ACHN (cell line): ENCODE results near the gene FEM1B.

Source experiments
- DNase-seq: peaks from one replicate; pipeline ENCODE4 v3.0.0-alpha.2; 2015
- in situ Hi-C: cut with HindIII; loops from 2 replicates; pipeline ENCODE4 v1.10.0; 2017; ENCODE audit warnings: low sequenced_read_pairs, low pct_ligation_motif_present, low pct_unique_long_range_greater_than_20kb

Gene FEM1B

DNA sequence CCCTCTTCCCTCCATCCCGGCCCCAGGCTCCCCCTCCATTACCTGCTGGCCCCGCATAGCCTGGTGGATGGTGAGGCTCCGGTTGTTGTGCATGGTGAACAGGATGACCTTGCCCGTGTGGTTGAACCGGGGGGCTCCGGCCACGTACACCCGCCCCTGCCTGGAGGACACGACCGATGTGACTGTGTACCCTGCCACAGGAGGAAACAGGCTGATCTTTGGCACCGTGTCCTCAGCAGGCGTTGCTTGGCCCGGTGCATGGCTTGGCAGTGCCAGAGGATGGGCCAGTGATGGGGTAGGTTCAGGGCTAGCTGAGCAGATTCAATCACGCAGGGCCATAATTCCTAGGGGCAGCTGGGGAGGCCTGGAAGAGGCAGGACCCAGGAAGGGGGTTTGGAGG, 58.1 kb downstream of the FEM1B start:
- in situ Hi-C loops: no loop called here
- DNase-seq: no peak

DNA sequence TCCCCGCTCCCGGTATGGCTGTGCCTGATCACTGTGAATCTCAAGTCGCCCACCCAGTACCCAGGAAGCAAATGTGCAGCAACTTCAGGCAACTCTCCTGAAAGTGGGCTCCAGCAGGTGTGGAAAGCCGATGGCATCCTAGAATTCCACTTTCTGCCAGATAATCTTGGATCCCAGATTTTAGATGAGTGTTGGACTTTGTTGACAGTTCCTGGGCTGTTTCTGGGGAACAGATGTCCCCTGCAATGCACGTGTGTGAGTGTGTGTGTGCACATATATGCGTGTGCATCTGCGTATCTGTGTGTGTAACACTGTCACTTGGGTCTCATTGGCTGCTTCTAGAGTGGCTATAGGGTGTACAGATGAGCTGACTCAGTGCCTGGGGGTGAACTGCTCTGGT, 59.0 kb downstream of the FEM1B start:
- in situ Hi-C loops: no loop called here
- DNase-seq: no peak

DNA sequence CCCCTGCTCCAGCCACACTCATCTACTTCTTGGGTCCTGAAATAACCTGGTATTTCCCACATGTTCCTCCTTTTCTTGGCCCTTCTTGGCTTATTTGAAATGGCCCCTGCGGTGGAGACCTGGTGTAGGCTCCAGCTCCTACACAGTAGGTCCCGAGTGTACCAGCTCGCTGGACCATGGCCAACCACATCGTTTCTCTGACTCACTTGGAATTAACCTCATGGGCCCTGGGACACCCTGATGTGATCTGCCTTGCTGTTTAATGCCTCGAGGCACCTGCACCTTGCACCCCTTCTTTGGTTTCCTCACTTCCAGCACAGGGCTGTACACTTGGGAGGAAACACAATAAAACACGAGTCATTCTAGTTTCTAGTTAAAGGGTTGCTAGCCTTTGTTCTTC, 60.3 kb downstream of the FEM1B start:
- DNase-seq: peak; percentile 27
- in situ Hi-C loops: no loop called here

DNA sequence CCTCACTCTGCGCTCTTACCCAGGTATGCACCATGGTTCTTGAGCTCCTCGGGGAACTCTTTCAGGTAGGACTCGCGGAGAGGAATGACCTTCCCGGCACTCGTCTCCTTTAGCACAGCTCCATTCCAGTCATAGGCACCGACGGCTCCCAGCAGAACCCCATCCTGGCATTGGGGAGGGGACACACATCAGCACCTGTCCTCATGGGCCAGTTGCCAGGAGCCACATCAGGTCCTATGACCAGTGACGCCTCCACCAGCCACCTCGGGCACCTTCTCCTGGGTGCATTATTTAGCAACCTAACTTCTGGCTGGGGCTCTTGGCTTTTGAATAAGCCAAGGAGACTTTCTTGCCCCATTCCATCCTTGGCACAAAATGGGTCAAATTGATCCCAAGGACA, 61.9 kb downstream of the FEM1B start:
- in situ Hi-C loops: no loop called here
- DNase-seq: no peak

DNA sequence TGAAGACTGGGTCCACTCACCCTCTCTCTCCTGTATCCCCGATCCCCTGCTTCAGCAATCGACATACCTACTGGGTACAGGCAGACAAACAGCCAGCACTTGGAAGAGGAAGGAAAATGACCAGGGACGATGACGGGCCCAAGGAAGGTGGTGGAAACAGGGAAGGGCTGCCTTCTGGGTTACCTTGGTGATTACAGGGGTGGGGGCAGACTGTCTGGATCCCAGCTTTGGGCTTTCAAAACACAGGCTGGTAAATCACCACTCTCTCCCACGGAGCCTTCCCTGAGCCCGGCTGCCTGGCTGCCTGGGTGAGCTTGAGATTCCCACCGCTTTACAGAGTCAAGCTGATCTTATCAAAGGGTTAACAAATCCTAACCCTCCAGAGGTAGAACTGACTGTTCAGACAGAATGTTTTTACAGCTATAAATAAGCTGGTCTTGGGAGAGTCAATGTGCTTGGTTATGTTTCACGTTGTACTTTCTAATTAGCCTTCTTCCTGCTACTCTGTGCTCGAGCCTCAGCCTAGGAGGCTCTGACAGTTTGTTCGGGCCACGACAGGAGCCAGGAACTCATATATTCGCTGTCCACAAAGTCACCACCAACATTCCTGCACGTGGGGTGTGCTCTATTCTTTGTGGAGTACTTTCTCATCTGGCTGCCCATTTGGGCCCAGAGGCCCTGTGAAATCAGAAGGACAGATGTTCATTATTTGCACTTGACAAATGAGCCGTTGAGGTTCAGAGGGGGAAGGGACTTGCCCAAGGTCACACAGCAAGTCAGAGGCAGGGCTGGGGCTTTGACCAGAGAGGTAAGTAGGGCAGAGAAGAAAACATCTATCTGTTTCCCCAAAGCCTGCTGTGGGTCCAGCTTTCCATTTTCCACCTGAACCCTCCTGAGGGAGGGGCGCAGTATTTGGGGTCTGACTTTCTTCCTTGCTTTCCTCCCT, 63.5 kb downstream of the FEM1B start:
- in situ Hi-C loops: no loop called here
- DNase-seq: no peak

DNA sequence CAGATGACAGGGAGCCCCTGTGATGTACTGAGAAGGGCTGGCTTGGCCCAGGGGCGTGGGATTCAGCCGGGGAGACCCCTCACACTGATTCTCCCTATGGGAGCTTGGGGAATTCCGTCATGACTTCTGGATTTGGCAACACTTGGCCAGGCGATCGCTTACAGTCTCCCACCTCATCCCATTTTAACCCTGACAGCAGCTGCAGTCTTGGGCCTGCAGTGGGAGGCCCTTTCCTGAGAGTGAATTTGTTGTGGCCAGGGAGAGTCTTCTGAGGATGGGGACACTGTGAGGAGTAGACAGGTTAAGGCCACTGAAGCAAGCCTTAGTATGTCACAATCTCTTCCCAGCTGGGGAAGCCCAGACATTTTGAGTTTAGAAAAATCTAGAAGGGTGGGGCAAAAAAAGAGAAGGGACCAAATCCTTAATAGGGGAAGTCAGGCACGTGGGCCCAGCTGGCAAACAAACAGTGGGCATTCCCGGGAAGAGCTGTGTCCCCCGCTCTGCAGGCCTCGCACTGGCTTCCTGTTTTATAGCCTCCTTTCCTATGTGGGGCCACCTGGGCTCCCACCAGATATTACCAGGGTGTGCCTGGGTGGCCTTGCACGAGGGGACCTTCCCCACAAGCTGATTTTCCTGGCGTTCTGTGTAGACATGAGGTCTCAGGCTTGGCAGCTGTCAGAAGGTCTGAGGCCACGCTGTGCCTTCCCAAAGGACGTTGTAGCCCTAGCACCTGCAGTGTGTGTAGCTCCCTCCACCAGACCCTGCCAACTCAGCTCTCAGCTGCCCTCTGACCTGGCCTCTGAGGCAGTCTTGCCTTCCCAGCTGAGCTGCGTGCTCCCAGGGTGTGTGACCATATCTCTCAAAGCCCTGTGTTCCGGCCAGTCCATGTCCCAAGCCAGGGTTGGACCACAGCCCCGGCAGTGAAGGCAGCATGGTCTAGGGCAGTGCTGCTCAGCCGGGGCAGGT, 64.5 kb downstream of the FEM1B start:
- in situ Hi-C loops: no loop called here
- DNase-seq: no peak

DNA sequence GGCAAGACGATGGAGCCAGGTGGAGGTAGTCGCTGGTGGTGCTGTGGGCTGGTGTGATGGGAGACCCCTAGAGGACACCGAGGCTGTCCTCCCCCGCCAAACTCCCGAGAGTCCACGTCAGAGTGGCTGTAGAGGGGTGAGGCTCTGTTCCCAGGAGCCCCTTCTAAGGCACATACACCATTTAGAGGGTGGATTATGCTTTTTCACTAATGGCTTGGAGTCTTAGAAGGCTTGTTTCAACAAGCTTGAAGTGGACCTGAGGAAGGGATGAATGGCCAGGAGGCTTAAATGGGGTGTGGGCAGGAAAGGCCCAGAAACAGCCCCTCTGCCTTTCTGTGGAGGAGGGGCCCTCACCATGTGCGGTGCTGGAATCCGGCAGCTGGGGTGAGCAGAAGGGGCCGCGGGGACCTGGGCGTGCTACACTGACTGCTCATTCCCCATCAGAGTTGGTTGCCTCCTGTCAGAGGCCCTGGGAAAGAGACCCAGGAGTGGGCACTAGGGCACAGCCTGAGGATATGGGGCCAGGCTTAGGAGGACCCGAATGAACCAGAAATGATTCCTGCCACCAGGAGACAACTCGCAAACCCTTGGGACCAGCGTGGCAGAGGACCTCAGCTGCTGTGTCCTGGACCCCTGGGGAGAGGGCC, 66.2 kb downstream of the FEM1B start:
- in situ Hi-C loops: no loop called here
- no peak for DNase-seq

DNA sequence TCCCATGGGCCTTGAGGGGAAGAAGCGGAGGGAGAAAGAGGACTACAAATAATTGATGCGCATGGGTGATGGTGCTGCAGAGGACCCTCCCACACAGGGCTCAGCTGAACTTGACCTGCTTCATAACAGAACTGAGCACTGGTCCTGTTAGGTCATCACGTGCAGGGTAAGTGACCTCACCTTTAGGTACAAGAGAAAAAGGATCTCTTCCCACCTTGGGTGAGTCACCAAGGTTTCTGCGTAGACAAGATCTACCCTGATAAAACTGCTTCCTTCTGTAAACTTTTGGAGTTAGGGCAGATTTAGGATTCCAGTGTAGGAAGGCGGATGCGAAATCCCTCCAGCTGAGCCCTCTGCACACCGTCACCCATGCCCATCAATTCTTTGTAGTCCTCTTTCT, 67.1 kb downstream of the FEM1B start:
- no peak for DNase-seq

More for the DNA sequence above, 67.1 kb downstream of the FEM1B start:
- in situ Hi-C loops: no loop called here
